IMR-90 (cell line): Measurements from ENCODE around the gene PRMT2. TPM values are rescaled to one million over a fixed set of nuclear protein-coding genes. Genes with fewer than 3 reads are reported as not detected.

ENCODE experiments used
- ATAC-seq: fragments of 200-7000 bp; cut with Tn5 transposase; 2 replicates; pipeline ENCODE4 v1.9.1; 2020; ENCODE audit warnings: low read depth, mild to moderate bottlenecking, moderate library complexity
- BruUV-seq: library from RNA; stranded (reverse); fragments of 400-500 nt; replicated peaks from 2 replicates; lab custom pipeline; 2021; lab: Mats Ljungman, UMichigan
- CTCF ChIA-PET: fragments of 300-600 bp; formaldehyde crosslinking; extraction: SDS; loops from one replicate; lab custom pipeline; 2021; ENCODE audit warnings: antibody characterized with exemption; lab: Yijun Ruan, JAX
- POLR2A ChIA-PET: fragments of 300-600 bp; sonication (Branson Sonifier 250); formaldehyde crosslinking; loops from one replicate; lab custom pipeline; 2022; ENCODE audit warnings: antibody characterized with exemption; ENCODE audit not compliant: unreplicated experiment; lab: Charles Lee
- DNase-seq: peaks from one replicate; pipeline ENCODE4 v3.0.0; 2013
- H2AFZ ChIP-seq: replicated peaks from 2 replicates; pipeline ENCODE3; 2013; ENCODE audit warnings: low read length, mild to moderate bottlenecking; ENCODE audit not compliant: poor library complexity
- H2AK5ac ChIP-seq: 2 replicates; pipeline ENCODE4 v1.6.1; 2013; ENCODE audit warnings: low read depth, low read length, inconsistent platforms
- H2AK9ac ChIP-seq: replicated peaks from 2 replicates; pipeline ENCODE3; 2013; ENCODE audit warnings: mild to moderate bottlenecking, low read depth, low read length, moderate library complexity; ENCODE audit not compliant: poor library complexity
- H2BK120ac ChIP-seq: 2 replicates; pipeline ENCODE4 v1.6.1; 2013; ENCODE audit warnings: low read depth, low read length, inconsistent platforms
- H2BK15ac ChIP-seq: 3 replicates; pipeline ENCODE4 v1.6.1; 2013; ENCODE audit warnings: low read depth, low read length, inconsistent platforms
- H2BK20ac ChIP-seq: 2 replicates; pipeline ENCODE4 v1.6.1; 2013; ENCODE audit warnings: low read depth, mild to moderate bottlenecking, inconsistent platforms, low read length, moderate library complexity
- H2BK5ac ChIP-seq: 2 replicates; pipeline ENCODE4 v1.6.1; 2013; ENCODE audit warnings: mild to moderate bottlenecking, low read depth, low read length, inconsistent platforms; ENCODE audit not compliant: poor library complexity, severe bottlenecking
- H3K14ac ChIP-seq: replicated peaks from 2 replicates; pipeline ENCODE4 v1.6.1; 2013; ENCODE audit warnings: low read depth, low read length, inconsistent platforms
- H3K18ac ChIP-seq: 2 replicates; pipeline ENCODE4 v1.6.1; 2013; ENCODE audit warnings: low read depth, low read length, control low read depth
- H3K23ac ChIP-seq: 2 replicates; pipeline ENCODE4 v1.6.1; 2013; ENCODE audit warnings: low read depth, low read length, inconsistent platforms
- H3K27ac ChIP-seq: 2 replicates; pipeline ENCODE4 v1.5.1; 2013; ENCODE audit warnings: mild to moderate bottlenecking, control low read depth, low read length; ENCODE audit not compliant: insufficient read depth
- H3K27me3 ChIP-seq: 2 replicates; pipeline ENCODE4 v1.6.1; 2013; ENCODE audit warnings: low read length; ENCODE audit not compliant: control insufficient read depth, insufficient read depth
- H3K36me3 ChIP-seq: 2 replicates; pipeline ENCODE4 v1.6.1; 2013; ENCODE audit warnings: low read length, mixed read lengths; ENCODE audit not compliant: control insufficient read depth, insufficient read depth
- H3K4ac ChIP-seq: 2 replicates; pipeline ENCODE4 v1.6.1; 2013; ENCODE audit warnings: low read depth, low read length, inconsistent platforms
- H3K4me1 ChIP-seq: 2 replicates; pipeline ENCODE4 v1.6.1; 2013; ENCODE audit warnings: low read length, mixed read lengths; ENCODE audit not compliant: control insufficient read depth, insufficient read depth
- H3K4me2 ChIP-seq: 2 replicates; pipeline ENCODE4 v1.6.1; 2013; ENCODE audit warnings: low read depth, mild to moderate bottlenecking, control low read depth, low read length, moderate library complexity
- H3K4me3 ChIP-seq: 2 replicates; pipeline ENCODE4 v1.5.1; 2013; ENCODE audit warnings: low read depth, mild to moderate bottlenecking, control low read depth, low read length, moderate library complexity; ENCODE audit not compliant: insufficient read depth
- H3K56ac ChIP-seq: 2 replicates; pipeline ENCODE4 v1.6.1; 2013; ENCODE audit warnings: low read length, inconsistent platforms; ENCODE audit not compliant: insufficient read depth; ENCODE audit errors: extremely low read depth
- H3K79me1 ChIP-seq, 2 experiments: 2 replicates each; pipeline ENCODE4 v1.6.1; 2013; ENCODE audit warnings: low read length in 2 of 2, inconsistent platforms in 1 of 2, low read depth in 1 of 2
- H3K9ac ChIP-seq: 2 replicates; pipeline ENCODE4 v1.6.1; 2013; ENCODE audit warnings: low read depth, low read length, control low read depth
- H3K9me1 ChIP-seq: 2 replicates; pipeline ENCODE4 v1.6.1; 2013; ENCODE audit warnings: low read length, inconsistent platforms; ENCODE audit not compliant: insufficient read depth
- H3K9me3 ChIP-seq: 2 replicates; pipeline ENCODE4 v1.6.1; 2013; ENCODE audit warnings: low read length; ENCODE audit not compliant: control insufficient read depth, insufficient read depth
- H4K20me1 ChIP-seq: 2 replicates; pipeline ENCODE4 v1.6.1; 2013; ENCODE audit warnings: low read length, inconsistent platforms; ENCODE audit not compliant: insufficient read depth
- H4K5ac ChIP-seq: 2 replicates; pipeline ENCODE4 v1.6.1; 2013; ENCODE audit warnings: mild to moderate bottlenecking, low read depth, low read length, control low read depth
- H4K8ac ChIP-seq, 2 experiments: 2 replicates each; pipeline ENCODE4 v1.6.1; 2013; ENCODE audit warnings: low read depth in 2 of 2, low read length in 2 of 2, control low read depth in 1 of 2, inconsistent platforms in 1 of 2
- H4K91ac ChIP-seq: 2 replicates; pipeline ENCODE4 v1.6.1; 2013; ENCODE audit warnings: low read depth, low read length, inconsistent platforms; ENCODE audit not compliant: insufficient read depth
- BHLHE40 ChIP-seq: fragments of 150-350 bp; IDR thresholded peaks from 2 replicates; pipeline ENCODE4 v1.6.1; 2016; ENCODE audit warnings: mild to moderate bottlenecking, low read depth, low read length
- CEBPB ChIP-seq: IDR thresholded peaks from 2 replicates; pipeline ENCODE4 v1.6.1; 2012; ENCODE audit warnings: low read depth, low read length, improper control_type of control experiment
- CHD1 ChIP-seq: IDR thresholded peaks from 2 replicates; pipeline ENCODE4 v1.6.1; 2012; ENCODE audit warnings: low read depth, low read length, improper control_type of control experiment
- FOS ChIP-seq: fragments of 150-350 bp; IDR thresholded peaks from 2 replicates; pipeline ENCODE4 v1.6.1; 2016; ENCODE audit warnings: low read depth, low read length
- MAFK ChIP-seq: IDR thresholded peaks from 2 replicates; pipeline ENCODE4 v1.6.1; 2012; ENCODE audit warnings: low read depth, low read length, improper control_type of control experiment
- MAZ ChIP-seq: IDR thresholded peaks from 2 replicates; pipeline ENCODE4 v1.6.1; 2012; ENCODE audit warnings: low read depth, mild to moderate bottlenecking, low read length, improper control_type of control experiment, moderate library complexity, borderline replicate concordance
- MXI1 ChIP-seq: IDR thresholded peaks from 2 replicates; pipeline ENCODE4 v1.6.1; 2012; ENCODE audit warnings: low read depth, mild to moderate bottlenecking, low read length, moderate library complexity, borderline replicate concordance
- NFE2L2 ChIP-seq: fragments of 150-350 bp; IDR thresholded peaks from 2 replicates; pipeline ENCODE4 v1.6.1; 2016; ENCODE audit warnings: low read depth, mild to moderate bottlenecking, low read length
- POLR2A ChIP-seq: IDR thresholded peaks from 2 replicates; pipeline ENCODE4 v1.6.1; 2012; ENCODE audit warnings: mild to moderate bottlenecking, low read depth, low read length
- RAD21 ChIP-seq: IDR thresholded peaks from 2 replicates; pipeline ENCODE4 v1.6.1; 2012; ENCODE audit warnings: low read length, improper control_type of control experiment
- RCOR1 ChIP-seq: IDR thresholded peaks from 2 replicates; pipeline ENCODE4 v1.6.1; 2012; ENCODE audit warnings: mild to moderate bottlenecking, low read length, improper control_type of control experiment; ENCODE audit not compliant: insufficient replicate concordance
- RFX5 ChIP-seq: IDR thresholded peaks from 2 replicates; pipeline ENCODE4 v1.8.0; 2012; ENCODE audit warnings: low read depth, mild to moderate bottlenecking, low read length, moderate library complexity
- WGBS, 2 experiments: methylation state at CpG; one replicate each; pipeline versions ENCODE4 v1.1.5 to v1.1.7; 2013; ENCODE audit warnings: missing lambda C conversion rate in 2 of 2; ENCODE audit not compliant: insufficient read length in 1 of 2; ENCODE audit errors: extremely low coverage in 2 of 2; 5-methylcytosine and 5-hydroxymethylcytosine counted together
- dilution Hi-C: fragments of 300-500 bp; cut with HindIII; formaldehyde crosslinking; loops from one replicate; pipeline ENCODE4 v1.14.3; 2018; ENCODE audit warnings: low sequenced_read_pairs; ENCODE audit not compliant: unreplicated experiment
- in situ Hi-C: fragments of 300-500 bp; cut with MboI; formaldehyde crosslinking; loops from 3 replicates; pipeline ENCODE4 v1.14.3; 2019; ENCODE audit warnings: low sequenced_read_pairs, inconsistent platforms, mixed read lengths
- intact Hi-C: fragments of 100-400 bp; cut with micrococcal nuclease; formaldehyde crosslinking; loops from 2 replicates; pipeline ENCODE4 v1.10.0; 2022
- polyA plus RNA-seq, 3 experiments: library from polyadenylated mRNA; depleted of rRNA; stranded (reverse); fragments of >200 nt; gene quantifications; 2 replicates each; pipeline ENCODE4 v1.2.3, GENCODE V29; 2012; ENCODE audit warnings: low replicate concordance in 1 of 3
- total RNA-seq: library from RNA; depleted of rRNA; stranded (reverse); fragments of >200 nt; gene quantifications from 2 replicates; pipeline ENCODE4 v1.2.3, GENCODE V29; 2012
- TF ChIP-seq, protein P1 (sequence below): conservative IDR thresholded peaks from 2 replicates; pipeline ENCODE4 v1.5.1; 2012; ENCODE audit warnings: mild to moderate bottlenecking, low read depth, low read length, improper control_type of control experiment
- TF ChIP-seq, protein P2 (sequence below): fragments of 150-350 bp; IDR thresholded peaks from 2 replicates; pipeline ENCODE4 v1.6.1; 2016; ENCODE audit warnings: low read depth, mild to moderate bottlenecking, low read length, moderate library complexity, borderline replicate concordance
- TF ChIP-seq, protein P3 (sequence below): fragments of 150-350 bp; IDR thresholded peaks from 2 replicates; pipeline ENCODE4 v1.6.1; 2017; ENCODE audit warnings: mild to moderate bottlenecking, antibody characterized with exemption, low read length, low read depth

PRMT2 gene
- total and polyA plus RNA-seq, 2 of the 4 experiments (the other 2 are of a cell fraction), result 126 to 159 TPM

DNA sequence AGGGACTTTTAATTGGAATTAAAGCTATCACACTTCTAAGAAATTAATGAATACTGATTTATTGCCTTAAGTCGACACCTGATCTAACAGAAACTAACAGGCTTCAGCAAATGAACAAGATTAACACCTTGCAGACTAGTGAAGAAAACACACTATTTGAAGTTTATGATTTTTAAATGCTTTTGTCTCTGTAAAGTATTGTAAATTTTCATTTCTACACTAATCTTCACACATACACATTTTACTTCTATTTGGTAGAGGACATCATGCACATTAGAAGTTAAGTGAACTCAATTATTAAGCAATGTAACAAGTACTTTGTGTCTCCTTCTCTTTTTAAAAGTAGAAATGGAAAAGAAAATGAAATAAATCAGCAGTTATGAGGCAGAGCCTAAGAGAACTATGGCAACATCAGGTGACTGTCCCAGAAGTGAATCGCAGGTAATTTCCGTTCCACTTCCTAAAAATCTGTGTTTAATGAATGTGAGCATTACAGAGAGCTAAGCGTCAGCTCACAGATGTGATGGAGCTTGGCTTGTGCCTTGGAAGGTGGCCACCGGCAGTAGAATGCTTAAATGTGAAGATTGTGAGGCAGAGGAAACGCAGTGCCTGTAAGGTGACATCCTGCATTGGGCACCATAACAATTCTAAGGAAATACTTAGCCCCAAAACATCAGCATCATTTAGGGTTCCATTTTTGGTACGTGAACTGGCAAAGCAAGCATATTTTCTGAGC lies 1.2 kb downstream of the PRMT2 start:
- ChIA-PET POLR2A (no interaction called here), CTCF (no interaction called here)
- H3K4me1 ChIP-seq, result peaks cover 4% of the 10 kb centered on the region
- no peaks in the 10 kb centered on the region for H3K9me3 ChIP-seq
- H2AK9ac ChIP-seq, result no peak overlapping the region
- H4K91ac ChIP-seq, result no peak overlapping the region
- dilution Hi-C loops, result no loop called here
- peak overlapping the region; percentile 84 for H3K4me2 ChIP-seq
- no peak overlapping the region for H4K5ac ChIP-seq
- no CpG with 5 or more reads among the region's 7 CpGs for WGBS, 2 experiments
- H2BK120ac ChIP-seq, result no peak overlapping the region
- H3K56ac ChIP-seq, result no peak overlapping the region
- no peak for DNase-seq
- no peak overlapping the region for H3K14ac ChIP-seq
- no peak overlapping the region for H2BK15ac ChIP-seq
- H2AK5ac ChIP-seq, result no peak overlapping the region
- BruUV-seq, result TSS peak; percentile 31
- peak overlapping the region; percentile 99; the same call in 1 of the 2 replicates for H3K9ac ChIP-seq
- no peak overlapping the region for H4K8ac ChIP-seq
- no peak overlapping the region for H3K27ac ChIP-seq
- no peak overlapping the region for H2BK20ac ChIP-seq
- H3K4ac ChIP-seq, result no peak overlapping the region
- H3K9me1 ChIP-seq, result peaks cover 8% of the 10 kb centered on the region; the same call in 1 of the 2 replicates
- peak overlapping the region; percentile 11 for H3K23ac ChIP-seq
- peaks cover 10% of the 10 kb centered on the region for H3K36me3 ChIP-seq
- no peak for ATAC-seq
- H3K27me3 ChIP-seq, result no peaks in the 10 kb centered on the region
- H2AFZ ChIP-seq, result no peak overlapping the region
- peaks cover 29% of the 10 kb centered on the region for H4K20me1 ChIP-seq
- no peak overlapping the region for H3K18ac ChIP-seq
- peaks cover 12 to 42% of the 10 kb centered on the region in 2 experiments for H3K79me1 ChIP-seq
- H2BK5ac ChIP-seq, result no peak overlapping the region
- intact Hi-C loops, result no loop called here
- peak overlapping the region; percentile 90; the same call in 1 of the 2 replicates for H3K4me3 ChIP-seq
- in situ Hi-C loops, result no loop called here
- no peak for TF ChIP-seq FOS
- no peak for TF ChIP-seq RFX5
- no peak for TF ChIP-seq CHD1
- no peak for TF ChIP-seq BHLHE40
- no peak for TF ChIP-seq MAZ
- TF ChIP-seq POLR2A, result no peak
- no peak for TF ChIP-seq NFE2L2
- TF ChIP-seq CEBPB, result no peak
- TF ChIP-seq, protein P1, sequence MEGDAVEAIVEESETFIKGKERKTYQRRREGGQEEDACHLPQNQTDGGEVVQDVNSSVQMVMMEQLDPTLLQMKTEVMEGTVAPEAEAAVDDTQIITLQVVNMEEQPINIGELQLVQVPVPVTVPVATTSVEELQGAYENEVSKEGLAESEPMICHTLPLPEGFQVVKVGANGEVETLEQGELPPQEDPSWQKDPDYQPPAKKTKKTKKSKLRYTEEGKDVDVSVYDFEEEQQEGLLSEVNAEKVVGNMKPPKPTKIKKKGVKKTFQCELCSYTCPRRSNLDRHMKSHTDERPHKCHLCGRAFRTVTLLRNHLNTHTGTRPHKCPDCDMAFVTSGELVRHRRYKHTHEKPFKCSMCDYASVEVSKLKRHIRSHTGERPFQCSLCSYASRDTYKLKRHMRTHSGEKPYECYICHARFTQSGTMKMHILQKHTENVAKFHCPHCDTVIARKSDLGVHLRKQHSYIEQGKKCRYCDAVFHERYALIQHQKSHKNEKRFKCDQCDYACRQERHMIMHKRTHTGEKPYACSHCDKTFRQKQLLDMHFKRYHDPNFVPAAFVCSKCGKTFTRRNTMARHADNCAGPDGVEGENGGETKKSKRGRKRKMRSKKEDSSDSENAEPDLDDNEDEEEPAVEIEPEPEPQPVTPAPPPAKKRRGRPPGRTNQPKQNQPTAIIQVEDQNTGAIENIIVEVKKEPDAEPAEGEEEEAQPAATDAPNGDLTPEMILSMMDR, result no peak
- TF ChIP-seq RCOR1, result no peak
- TF ChIP-seq, protein P2, sequence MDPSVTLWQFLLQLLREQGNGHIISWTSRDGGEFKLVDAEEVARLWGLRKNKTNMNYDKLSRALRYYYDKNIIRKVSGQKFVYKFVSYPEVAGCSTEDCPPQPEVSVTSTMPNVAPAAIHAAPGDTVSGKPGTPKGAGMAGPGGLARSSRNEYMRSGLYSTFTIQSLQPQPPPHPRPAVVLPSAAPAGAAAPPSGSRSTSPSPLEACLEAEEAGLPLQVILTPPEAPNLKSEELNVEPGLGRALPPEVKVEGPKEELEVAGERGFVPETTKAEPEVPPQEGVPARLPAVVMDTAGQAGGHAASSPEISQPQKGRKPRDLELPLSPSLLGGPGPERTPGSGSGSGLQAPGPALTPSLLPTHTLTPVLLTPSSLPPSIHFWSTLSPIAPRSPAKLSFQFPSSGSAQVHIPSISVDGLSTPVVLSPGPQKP, result no peak
- no peak for TF ChIP-seq MAFK
- TF ChIP-seq, protein P3, sequence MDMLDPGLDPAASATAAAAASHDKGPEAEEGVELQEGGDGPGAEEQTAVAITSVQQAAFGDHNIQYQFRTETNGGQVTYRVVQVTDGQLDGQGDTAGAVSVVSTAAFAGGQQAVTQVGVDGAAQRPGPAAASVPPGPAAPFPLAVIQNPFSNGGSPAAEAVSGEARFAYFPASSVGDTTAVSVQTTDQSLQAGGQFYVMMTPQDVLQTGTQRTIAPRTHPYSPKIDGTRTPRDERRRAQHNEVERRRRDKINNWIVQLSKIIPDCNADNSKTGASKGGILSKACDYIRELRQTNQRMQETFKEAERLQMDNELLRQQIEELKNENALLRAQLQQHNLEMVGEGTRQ, result no peak
- no peak for TF ChIP-seq RAD21
- TF ChIP-seq MXI1, result no peak
